HG02885 (cell line): ENCODE data around the gene TMEM204.

Experiments used
- ATAC-seq: cut with Tn5 transposase; IDR thresholded peaks from one replicate; pipeline ENCODE4 v1.9.1; 2021; ENCODE audit warnings: mild to moderate bottlenecking; ENCODE audit not compliant: unreplicated experiment, poor library complexity

Gene TMEM204

DNA sequence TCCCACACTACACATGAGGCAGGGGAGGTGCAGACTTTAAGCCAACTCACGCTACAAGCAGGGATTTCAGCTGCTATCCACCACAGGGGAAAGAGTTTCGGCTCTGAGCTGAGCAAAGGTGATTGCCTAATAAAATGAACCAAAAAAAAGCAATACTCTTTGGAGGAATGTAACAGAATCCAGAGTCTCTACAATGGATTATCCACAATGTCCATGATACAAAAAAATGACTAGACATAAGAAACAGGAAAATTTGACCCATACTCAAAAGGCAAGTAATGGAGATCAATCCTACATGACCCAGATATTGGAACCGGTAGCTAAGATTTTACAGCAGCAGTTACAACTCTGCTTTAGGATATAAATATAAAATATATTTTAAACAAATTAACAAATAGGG, 19.0 kb upstream of the TMEM204 start:
- no peak for ATAC-seq

GRCh38 chr16:1518626-1519135, 14.8 kb upstream of the TMEM204 start:
- ATAC-seq: no peak

- no peak for ATAC-seq
Observed at GRCh38 chr16:1519831-1520230, 13.6 kb upstream of the TMEM204 start.

GRCh38 chr16:1520461-1520860, 13.0 kb upstream of the TMEM204 start:
- no peak for ATAC-seq

DNA sequence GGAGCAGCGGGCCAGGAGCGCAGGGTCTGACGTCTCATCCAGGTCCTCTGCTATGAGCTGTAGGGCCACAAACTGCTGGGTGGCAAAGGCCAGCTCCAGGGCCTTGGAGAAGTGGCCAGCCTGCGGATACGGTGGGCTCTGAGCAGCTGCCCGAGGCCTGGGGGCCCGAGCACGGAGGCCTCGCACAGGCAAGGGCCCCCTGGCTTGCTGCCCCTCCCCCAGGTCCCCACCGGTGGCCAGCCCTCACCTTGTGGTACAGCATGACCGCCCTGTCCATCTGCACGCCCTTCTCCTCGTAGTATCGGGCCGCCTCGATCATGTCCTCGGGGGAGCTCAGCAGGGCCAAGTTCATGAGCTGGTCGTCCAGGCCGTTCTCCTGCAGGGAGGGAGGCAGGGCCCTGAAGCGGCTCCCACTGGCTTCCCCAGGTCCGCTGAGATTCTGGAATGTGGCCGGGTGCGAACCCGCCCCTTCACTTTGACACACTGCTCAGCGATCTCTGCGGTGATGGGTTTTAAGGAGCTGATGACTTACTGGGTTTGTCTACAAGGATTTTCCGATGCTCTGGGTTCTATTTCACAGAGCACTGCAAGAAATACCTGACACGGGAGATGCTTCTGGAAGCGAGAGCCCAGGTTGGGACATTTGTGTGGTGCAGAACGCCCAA, 9.8 kb upstream of the TMEM204 start:
- ATAC-seq: no peak

DNA sequence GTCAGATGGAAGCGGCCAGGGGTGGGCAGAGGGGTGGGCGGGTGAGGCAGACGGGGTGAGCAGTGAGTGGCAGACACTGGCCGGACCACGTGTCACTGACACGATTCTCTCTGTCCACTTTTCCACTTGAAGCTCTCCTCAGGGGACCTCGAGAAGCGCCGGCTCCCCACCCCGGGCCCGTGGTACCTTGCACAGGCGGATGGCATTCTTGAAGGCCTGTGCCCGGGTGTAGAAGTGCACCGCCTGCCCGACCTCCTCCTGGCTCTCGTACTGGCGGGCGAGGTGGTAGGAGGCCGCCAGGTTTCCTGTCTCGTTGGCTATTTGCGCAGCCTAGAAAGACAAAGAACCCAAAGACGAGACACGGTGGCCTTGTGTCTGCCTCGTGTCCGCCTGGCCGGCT, 9.1 kb upstream of the TMEM204 start:
- ATAC-seq: no peak

GRCh38 chr16:1525871-1526607, 7.4 kb upstream of the TMEM204 start:
- no peak for ATAC-seq

- ATAC-seq: no peak
Observed at GRCh38 chr16:1526608-1527555, 6.6 kb upstream of the TMEM204 start.

DNA sequence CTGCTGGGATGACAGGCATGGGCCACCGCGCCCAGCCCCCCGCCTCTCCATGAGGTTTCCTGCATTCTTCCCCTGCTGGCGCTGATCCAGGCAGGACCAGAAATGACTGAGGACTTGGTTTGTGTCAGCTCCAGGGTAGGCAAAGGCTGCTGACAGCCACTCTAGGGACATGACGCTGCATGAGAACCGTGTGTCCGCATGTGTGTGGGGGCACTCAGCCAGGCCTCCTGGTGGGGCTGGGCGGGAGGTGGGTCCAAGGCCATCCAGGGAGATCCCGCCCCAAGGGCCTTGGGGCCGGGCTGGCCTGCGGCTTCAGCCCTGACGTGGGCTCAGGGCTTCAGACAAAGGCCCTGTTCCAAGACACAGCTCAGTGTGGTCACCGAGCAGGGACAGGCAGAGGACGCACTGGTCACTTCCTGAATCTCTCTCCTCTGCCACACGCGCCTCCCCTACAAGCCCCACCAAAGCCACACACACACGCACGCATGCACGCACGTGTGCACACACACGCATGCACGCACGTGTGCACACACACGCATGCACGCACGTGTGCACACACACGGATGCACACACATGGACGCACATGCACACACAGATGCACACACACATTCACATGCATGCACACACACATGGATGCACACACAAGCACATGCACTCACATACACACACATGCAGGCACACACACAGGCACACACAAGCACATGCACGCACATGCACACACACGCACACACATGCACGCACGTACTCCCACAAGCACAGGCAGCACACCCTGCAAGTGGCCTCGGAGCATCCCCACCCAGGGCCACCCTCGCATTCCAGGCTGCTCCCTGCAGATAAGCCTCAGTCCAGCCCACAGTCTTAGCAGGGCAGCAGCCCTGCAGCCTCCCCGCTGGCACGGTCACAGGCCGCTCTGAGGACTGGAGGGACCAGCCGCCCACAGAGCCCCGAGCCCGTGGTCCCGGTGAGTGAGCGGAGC, 5.3 kb upstream of the TMEM204 start:
- no peak for ATAC-seq

DNA sequence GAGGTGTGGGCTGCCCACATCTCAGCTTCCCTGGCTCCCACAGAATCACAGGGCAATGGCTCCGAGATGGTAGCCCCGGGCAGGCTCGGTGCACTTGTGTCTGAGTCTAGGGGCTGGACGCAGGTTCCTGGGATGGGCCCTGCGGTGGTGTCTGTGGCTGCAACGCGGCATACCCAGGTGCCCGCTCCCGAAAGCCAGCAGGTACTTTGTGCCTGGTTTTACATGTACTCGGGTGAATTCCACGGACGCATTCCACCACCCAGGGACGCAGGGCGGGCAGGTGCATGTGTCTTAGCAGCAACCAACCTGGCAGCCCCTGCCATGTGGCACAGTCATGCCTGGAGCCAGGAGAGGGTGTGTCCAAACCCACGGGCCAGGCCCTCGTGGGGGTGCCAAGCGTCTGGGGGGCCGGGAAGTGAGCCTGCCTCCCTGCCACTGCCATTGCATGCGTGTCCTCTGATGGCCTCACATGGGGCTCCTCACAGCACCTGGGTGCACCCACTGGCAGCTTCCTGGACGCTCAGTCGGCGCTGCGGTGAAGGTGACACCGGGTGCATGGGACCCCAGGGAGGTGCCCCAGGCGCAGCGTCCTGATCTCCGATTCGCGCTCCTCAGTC, 4.4 kb upstream of the TMEM204 start:
- no peak for ATAC-seq

GRCh38 chr16:1530349-1530882, 3.0 kb upstream of the TMEM204 start:
- no peak for ATAC-seq

GRCh38 chr16:1530883-1531637, 2.4 kb upstream of the TMEM204 start:
- no peak for ATAC-seq

GRCh38 chr16:1531638-1531910, 1.9 kb upstream of the TMEM204 start:
- no peak for ATAC-seq

DNA sequence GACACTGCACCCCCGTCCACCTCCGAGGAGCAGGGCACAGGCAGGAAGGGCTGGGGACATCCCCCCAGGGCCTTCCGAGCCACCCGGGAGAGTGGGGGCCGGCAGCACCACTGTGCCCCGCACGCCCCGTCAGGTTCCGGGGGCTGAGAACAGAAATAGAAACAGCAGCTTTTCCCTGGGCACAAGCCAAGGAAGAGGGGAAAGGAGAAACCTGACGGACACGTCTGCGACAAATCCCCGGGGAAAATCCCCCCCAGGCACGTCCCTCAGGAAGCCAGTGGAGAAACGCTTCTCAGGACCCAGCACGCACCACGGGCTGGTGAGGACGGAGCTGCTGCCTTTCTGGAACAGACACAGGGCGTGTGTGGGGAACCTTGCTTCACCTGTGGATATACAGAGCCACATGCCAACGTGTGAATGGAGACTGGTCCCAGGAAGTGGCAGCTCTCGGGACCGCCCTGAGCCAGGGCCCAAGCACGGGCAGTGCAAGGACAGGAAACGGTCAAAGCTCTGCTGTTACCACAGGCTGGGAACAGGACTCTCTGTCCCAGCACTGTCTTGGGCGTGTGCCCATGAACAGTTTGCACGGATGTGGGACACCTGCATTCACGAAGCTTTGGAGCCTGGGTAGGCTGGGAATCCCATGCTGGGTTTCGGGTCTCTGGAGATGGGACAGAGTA, 1.2 kb upstream of the TMEM204 start:
- ATAC-seq: no peak

GRCh38 chr16:1532771-1533170, 695 bp upstream of the TMEM204 start:
- no peak for ATAC-seq

DNA sequence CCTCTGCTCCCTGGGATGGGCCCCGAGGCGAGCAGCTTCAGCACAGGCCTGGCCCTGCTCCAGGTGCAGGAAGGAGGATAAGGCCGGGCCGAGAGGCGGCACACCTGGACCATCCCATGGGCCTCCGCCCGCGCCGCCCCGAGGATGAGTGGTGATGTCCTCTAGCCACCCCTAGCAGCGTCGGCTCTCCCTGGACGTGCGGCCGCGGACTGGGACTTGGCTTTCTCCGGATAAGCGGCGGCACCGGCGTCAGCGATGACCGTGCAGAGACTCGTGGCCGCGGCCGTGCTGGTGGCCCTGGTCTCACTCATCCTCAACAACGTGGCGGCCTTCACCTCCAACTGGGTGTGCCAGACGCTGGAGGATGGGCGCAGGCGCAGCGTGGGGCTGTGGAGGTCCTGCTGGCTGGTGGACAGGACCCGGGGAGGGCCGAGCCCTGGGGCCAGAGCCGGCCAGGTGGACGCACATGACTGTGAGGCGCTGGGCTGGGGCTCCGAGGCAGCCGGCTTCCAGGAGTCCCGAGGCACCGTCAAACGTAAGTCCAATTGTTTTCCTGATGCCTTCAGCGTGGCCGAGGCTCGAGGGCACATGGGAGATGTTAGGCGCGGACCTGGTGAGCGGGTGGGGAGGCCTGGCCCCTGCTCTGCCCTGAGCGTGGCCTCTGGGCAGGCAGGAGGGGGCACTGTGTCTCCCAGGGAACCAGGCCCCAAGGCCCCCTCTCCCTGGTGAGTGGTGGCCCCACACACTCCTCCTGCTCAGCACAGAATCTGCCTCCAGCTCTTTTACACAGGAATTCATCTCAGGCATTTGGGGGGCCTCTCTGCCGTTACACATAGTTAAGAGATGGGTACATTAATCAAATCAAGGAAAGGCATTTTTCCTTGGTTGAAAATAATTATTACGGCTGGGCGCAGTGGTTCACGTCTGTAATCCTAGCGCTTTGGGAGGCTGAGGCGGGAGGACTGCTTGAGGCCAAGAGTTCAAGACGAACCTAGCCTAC, 855 bp downstream of the TMEM204 start:
- ATAC-seq: no peak
